Keratinocyte (primary cell): ENCODE results near the gene TRMT1. TPM values are rescaled to one million over a fixed set of nuclear protein-coding genes. Genes with fewer than 3 reads are reported as not detected.

Experiments
- DNase-seq: peaks from one replicate; pipeline ENCODE4 v3.0.0-alpha.2; 2011; ENCODE audit warnings: low read depth, missing footprints, low spot score
- FAIRE-seq: peaks from 2 replicates; lab custom pipeline; 2011; peaks lifted over from hg19 to GRCh38; lab: Jason Lieb, UNC
- H2AFZ ChIP-seq: 2 replicates; pipeline ENCODE4 v1.6.0; 2012; ENCODE audit warnings: low read length, control low read depth, inconsistent platforms; ENCODE audit not compliant: control insufficient read depth
- H3K27ac ChIP-seq: 2 replicates; pipeline ENCODE4 v1.5.1; 2011; ENCODE audit warnings: low read length; ENCODE audit not compliant: control insufficient read depth, insufficient read depth
- H3K27me3 ChIP-seq: 3 replicates; pipeline ENCODE4 v1.6.0; 2011; ENCODE audit warnings: low read length; ENCODE audit not compliant: control insufficient read depth, insufficient read depth; ENCODE audit errors: extremely low read depth
- H3K36me3 ChIP-seq, 2 experiments: 2 replicates in 1 of 2; 3 replicates in 1 of 2; pipeline ENCODE4 v1.5.1; 2011; ENCODE audit warnings: low read length in 2 of 2, mild to moderate bottlenecking in 1 of 2; ENCODE audit not compliant: control insufficient read depth in 2 of 2, insufficient read depth in 2 of 2; ENCODE audit errors: extremely low read depth in 1 of 2
- H3K4me1 ChIP-seq: 3 replicates; pipeline ENCODE4 v1.5.1; 2011; ENCODE audit warnings: low read length; ENCODE audit not compliant: control insufficient read depth, insufficient read depth; ENCODE audit errors: extremely low read depth
- H3K4me2 ChIP-seq: 3 replicates; pipeline ENCODE4 v1.6.0; 2011; ENCODE audit warnings: low read depth, low read length; ENCODE audit not compliant: control insufficient read depth, insufficient read depth; ENCODE audit errors: extremely low read depth
- H3K4me3 ChIP-seq, 3 experiments: fragments of 200-600 bp in 1 of 3; sonication (generic) in 1 of 3; 2 replicates in 2 of 3; 3 replicates in 1 of 3; pipeline ENCODE4 v1.5.1; 2011 to 2016; ENCODE audit warnings: low read length in 3 of 3, mild to moderate bottlenecking in 3 of 3, control low read depth in 2 of 3, inconsistent platforms in 1 of 3, low read depth in 1 of 3, mixed read lengths in 1 of 3, mixed run types in 1 of 3, moderate library complexity in 1 of 3; ENCODE audit not compliant: control insufficient read depth in 2 of 3, insufficient read depth in 2 of 3; ENCODE audit errors: extremely low read depth in 1 of 3
- H3K79me2 ChIP-seq: 2 replicates; pipeline ENCODE4 v1.6.0; 2012; ENCODE audit warnings: low read length; ENCODE audit not compliant: control insufficient read depth, insufficient read depth
- H3K9ac ChIP-seq: 3 replicates; pipeline ENCODE4 v1.6.0; 2011; ENCODE audit warnings: low read length; ENCODE audit not compliant: control insufficient read depth, insufficient read depth; ENCODE audit errors: extremely low read depth
- H3K9me1 ChIP-seq: 3 replicates; pipeline ENCODE4 v1.6.0; 2011; ENCODE audit warnings: low read length; ENCODE audit not compliant: control insufficient read depth, insufficient read depth; ENCODE audit errors: extremely low read depth
- H3K9me3 ChIP-seq: 2 replicates; pipeline ENCODE4 v1.5.1; 2012; ENCODE audit warnings: low read depth, low read length; ENCODE audit not compliant: control insufficient read depth
- H4K20me1 ChIP-seq: 3 replicates; pipeline ENCODE4 v1.6.0; 2011; ENCODE audit warnings: low read length; ENCODE audit not compliant: control insufficient read depth, insufficient read depth; ENCODE audit errors: extremely low read depth
- EZH2 ChIP-seq: IDR thresholded peaks from one replicate; pipeline ENCODE4 v1.6.1; 2012; ENCODE audit warnings: inconsistent platforms, mild to moderate bottlenecking, low read length, moderate library complexity
- dilution Hi-C: fragments of 300-500 bp; cut with MboI; formaldehyde crosslinking; loops from one replicate; pipeline ENCODE4 v1.7.0; 2020; ENCODE audit warnings: low sequenced_read_pairs; ENCODE audit not compliant: extremely low pct_ligation_motif_present
- polyA plus RNA-seq, 5 experiments: library from polyadenylated mRNA; depleted of rRNA in 3 of 5; stranded (reverse) in 3 of 5; stranded (forward) in 1 of 5; unstranded in 1 of 5; fragments of >200 nt; gene quantifications; 1 replicate in 1 of 5; 2 replicates in 3 of 5; 3 replicates in 1 of 5; pipeline versions ENCODE4 v1.2.1 to v1.2.3, GENCODE V29; 2011 to 2012; ENCODE audit warnings: missing spikeins in 2 of 5, low read depth in 1 of 5, low replicate concordance in 1 of 5
- TF ChIP-seq, protein P1 (sequence below), 3 experiments: IDR thresholded peaks in 1 of 3; conservative IDR thresholded peaks in 1 of 3; optimal IDR thresholded peaks in 1 of 3; 2 replicates in 2 of 3; 3 replicates in 1 of 3; pipeline versions ENCODE3 to v1.5.1; 2011; ENCODE audit warnings: low read length in 3 of 3, mild to moderate bottlenecking in 3 of 3, moderate library complexity in 2 of 3, control low read depth in 1 of 3, inconsistent platforms in 1 of 3; ENCODE audit not compliant: insufficient read depth in 2 of 3; ENCODE audit errors: extremely low read depth in 1 of 3

TRMT1 gene
- polyA plus RNA-seq, 1 donor (not counting 4 experiments of a cell fraction or from before 2014, with no cell fraction given): 30.9 TPM

DNA sequence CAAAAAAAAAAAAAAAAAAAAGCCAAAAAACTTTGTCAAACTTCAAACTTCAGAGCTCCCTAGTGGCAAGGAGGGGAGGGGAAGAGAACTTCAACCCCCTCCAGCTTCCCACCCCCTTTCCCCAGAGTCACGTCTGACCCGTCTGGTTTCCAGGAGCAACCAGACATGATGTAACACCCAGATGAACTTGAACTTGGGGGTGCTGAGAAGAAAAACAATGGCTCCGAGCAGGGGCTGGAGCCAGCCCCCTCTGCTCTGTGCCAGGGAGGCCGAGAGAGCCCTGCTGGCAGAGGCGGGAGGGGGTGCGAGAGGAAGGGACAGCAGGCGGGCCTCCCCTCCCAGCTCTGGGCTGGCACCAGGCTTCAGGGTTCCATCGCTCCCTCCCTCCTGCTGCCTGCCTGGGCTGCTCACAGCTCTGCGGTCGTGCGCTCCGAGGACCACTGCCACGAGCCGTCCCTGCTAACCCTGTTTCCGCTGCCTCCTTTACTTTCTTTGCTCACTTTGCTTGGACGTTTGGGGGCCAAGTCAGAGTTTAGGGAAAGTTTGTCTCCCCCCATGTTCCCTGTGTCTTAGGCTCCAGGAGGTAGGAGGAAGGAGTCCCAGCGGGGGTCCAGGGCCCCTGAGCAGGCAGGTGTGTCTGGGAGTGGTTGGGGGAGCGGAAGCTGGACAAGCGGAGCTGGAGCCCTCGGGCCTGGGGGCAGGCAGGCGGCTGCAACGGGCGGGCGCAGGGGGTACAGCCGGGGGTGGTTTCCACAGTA lies 25.0 kb downstream of the TRMT1 start:
- FAIRE-seq (no peak), DNase-seq (no peak)
- Histone ChIP-seq H3K27ac (no peak overlapping the region), H4K20me1 (no peaks in the 10 kb centered on the region), H3K27me3 (no peaks in the 10 kb centered on the region), H3K4me3 (no peak overlapping the region), H3K9me3 (no peaks in the 10 kb centered on the region), H3K4me2 (no peak overlapping the region), H3K79me2 (no peaks in the 10 kb centered on the region), H2AFZ (no peak overlapping the region), H3K4me1 (no peaks in the 10 kb centered on the region), H3K9ac (no peak overlapping the region), H3K9me1 (no peaks in the 10 kb centered on the region), H3K36me3 (peaks cover 4% of the 10 kb centered on the region in 2 experiments)
- TF ChIP-seq, protein P1, sequence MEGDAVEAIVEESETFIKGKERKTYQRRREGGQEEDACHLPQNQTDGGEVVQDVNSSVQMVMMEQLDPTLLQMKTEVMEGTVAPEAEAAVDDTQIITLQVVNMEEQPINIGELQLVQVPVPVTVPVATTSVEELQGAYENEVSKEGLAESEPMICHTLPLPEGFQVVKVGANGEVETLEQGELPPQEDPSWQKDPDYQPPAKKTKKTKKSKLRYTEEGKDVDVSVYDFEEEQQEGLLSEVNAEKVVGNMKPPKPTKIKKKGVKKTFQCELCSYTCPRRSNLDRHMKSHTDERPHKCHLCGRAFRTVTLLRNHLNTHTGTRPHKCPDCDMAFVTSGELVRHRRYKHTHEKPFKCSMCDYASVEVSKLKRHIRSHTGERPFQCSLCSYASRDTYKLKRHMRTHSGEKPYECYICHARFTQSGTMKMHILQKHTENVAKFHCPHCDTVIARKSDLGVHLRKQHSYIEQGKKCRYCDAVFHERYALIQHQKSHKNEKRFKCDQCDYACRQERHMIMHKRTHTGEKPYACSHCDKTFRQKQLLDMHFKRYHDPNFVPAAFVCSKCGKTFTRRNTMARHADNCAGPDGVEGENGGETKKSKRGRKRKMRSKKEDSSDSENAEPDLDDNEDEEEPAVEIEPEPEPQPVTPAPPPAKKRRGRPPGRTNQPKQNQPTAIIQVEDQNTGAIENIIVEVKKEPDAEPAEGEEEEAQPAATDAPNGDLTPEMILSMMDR (optimal IDR thresholded peaks at IDR 0.05 in 1 of 3, IDR thresholded peaks at IDR 0.05 in 1 of 3, conservative IDR thresholded peaks at IDR 0.05 in 1 of 3; ENCODE audit: extremely low read depth in 1 of 3, insufficient read depth in 2 of 3, low read length in 3 of 3): no peak
- no peak for TF ChIP-seq EZH2
- dilution Hi-C loops: no loop called here

DNA sequence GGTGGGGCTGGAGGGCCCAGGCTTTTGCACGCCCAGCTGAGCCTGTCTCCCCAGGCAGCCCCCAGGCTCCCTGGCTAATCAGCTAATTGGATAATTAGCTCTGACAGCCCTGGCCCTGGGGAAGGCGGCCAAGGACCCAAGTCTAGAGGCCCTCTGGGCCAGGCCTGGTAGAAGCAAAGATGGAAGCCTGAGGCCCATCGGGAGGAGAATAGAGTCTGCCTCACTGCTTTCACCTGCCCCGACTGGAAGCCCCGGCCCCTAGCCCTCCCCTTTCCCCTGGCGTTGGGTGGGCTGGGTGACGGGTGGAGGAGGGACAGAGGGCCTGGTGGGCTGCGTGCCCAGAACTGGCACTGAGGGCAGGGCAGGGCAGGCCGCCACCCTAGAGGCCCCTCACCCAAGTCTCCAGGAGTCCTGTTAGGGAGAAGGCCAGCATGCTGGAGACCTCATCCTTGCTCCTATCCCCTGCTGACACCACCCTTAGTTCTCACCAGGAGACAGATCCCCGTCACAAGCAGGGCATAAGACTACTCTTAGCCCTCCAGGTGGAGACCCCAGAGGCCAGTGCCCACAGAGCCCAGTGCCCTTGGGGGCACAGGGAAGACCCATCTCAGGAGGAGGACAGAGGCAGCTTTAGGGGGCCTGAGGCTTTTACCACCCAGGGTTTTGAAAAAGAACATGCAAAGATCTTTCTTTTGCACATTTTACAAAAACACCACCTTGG lies 25.9 kb downstream of the TRMT1 start:
- H2AFZ ChIP-seq: no peak overlapping the region
- TF ChIP-seq, protein P1 (optimal IDR thresholded peaks at IDR 0.05 in 1 of 3, IDR thresholded peaks at IDR 0.05 in 1 of 3, conservative IDR thresholded peaks at IDR 0.05 in 1 of 3; ENCODE audit: extremely low read depth in 1 of 3, insufficient read depth in 2 of 3, low read length in 3 of 3): no peak
- no peak for TF ChIP-seq EZH2
- H3K27ac ChIP-seq: no peak overlapping the region
- no peak overlapping the region for H3K9ac ChIP-seq
- no peaks in the 10 kb centered on the region for H4K20me1 ChIP-seq
- no peaks in the 10 kb centered on the region for H3K27me3 ChIP-seq
- no peaks in the 10 kb centered on the region for H3K9me1 ChIP-seq
- DNase-seq: no peak
- peaks cover 2 to 4% of the 10 kb centered on the region in 2 experiments for H3K36me3 ChIP-seq
- no peak overlapping the region for H3K4me3 ChIP-seq
- no peaks in the 10 kb centered on the region for H3K79me2 ChIP-seq
- no peaks in the 10 kb centered on the region for H3K9me3 ChIP-seq
- no peak overlapping the region for H3K4me2 ChIP-seq
- FAIRE-seq: no peak
- H3K4me1 ChIP-seq: no peaks in the 10 kb centered on the region
- dilution Hi-C loops: no loop called here
